Renal cortex interstitium (tissue), 11 donors: ENCODE measurements around the gene PLPP1. TPM values are rescaled to one million over a fixed set of nuclear protein-coding genes. Genes with fewer than 3 reads are reported as not detected.
A peak's percentile ranks its signal among the peaks of the same experiment; 100 is the strongest.

ENCODE experiments used
- DNase-seq, 11 donors: peaks; one replicate each; pipeline ENCODE4 v3.0.0-alpha.2; 2013; ENCODE audit warnings: low read depth in 9 of 11, low spot score in 4 of 11; ENCODE audit errors: extremely low read depth in 1 of 11
- polyA plus RNA-seq, 3 donors: library from polyadenylated mRNA; unstranded; fragments of 120-200 nt; gene quantifications; one replicate each; pipeline ENCODE4 v1.2.1, GENCODE V29; 2013; ENCODE audit not compliant: insufficient read length in 3 of 3

PLPP1 gene
- polyA plus RNA-seq, 3 donors = 79.3 to 96.4 (median 83.1) TPM

GRCh38 chr5:55391707-55392106 is 143.1 kb downstream of the PLPP1 start:
- DNase-seq = no peak

DNA sequence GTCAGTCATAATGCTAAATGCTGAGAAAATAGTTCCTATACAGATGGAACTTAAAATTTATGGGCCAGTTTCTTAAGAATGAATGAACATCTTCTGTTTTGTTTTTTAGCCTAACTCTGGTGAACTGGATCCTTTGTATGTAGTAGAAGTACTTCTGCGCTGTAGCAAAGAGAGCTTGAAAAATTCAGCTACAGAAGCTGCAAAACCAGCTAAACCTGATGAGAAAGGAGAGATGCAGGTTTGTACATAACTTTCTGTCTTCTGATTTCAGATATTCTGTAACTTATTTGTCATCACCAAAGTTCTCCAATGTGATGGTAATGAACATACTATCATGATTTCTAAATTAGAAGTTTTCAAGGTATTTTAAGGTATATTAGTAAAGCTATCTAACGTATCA is 146.9 kb downstream of the PLPP1 start:
- peak in 1 of 11 donors; percentile 11 for DNase-seq

- no peak for DNase-seq
Measured at GRCh38 chr5:55386356-55386755, 148.4 kb downstream of the PLPP1 start.

- no peak for DNase-seq
Measured at GRCh38 chr5:55385846-55386245, 148.9 kb downstream of the PLPP1 start.

GRCh38 chr5:55385227-55385626 is 149.5 kb downstream of the PLPP1 start:
- no peak for DNase-seq

DNA sequence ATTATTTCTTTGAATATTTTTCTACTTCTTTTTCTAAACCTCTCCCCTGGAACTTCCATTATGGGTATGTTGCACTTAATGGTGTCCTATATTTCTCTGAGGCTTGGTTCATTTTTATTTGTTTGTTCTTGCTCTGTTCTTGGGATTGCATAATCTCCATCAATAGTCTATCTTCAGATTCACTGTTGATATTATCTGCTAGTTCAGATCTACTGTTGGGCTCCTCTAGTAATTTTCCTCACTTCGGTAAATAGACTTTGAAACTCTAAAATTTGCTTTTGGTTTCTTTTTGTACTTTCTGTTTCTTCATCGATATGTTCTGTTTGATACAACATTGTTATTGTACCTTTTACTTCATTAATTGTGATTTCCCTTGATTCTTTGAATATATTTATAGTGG is 150.7 kb downstream of the PLPP1 start:
- DNase-seq = no peak

GRCh38 chr5:55383254-55383653 is 151.5 kb downstream of the PLPP1 start:
- no peak for DNase-seq

- DNase-seq = no peak
Measured at GRCh38 chr5:55377810-55378209, 157.0 kb downstream of the PLPP1 start.

Other genes with a start within 250 kb of the PLPP1 start
- 10 to 100 TPM; 39.2 to 45.0 (median 39.3) TPM for gene DHX29, start 227.3 kb downstream of the PLPP1 start, polyA plus RNA-seq
- 10 to 100 TPM; 92.3 to 97.3 (median 97.2) TPM for gene MTREX, start 227.0 kb downstream of the PLPP1 start, polyA plus RNA-seq
- gene SLC38A9, start 177.4 kb upstream of the PLPP1 start, polyA plus RNA-seq = 10 to 100 TPM; 28.3 to 39.2 (median 34.5) TPM
- not detected for gene DDX4, start 203.1 kb upstream of the PLPP1 start, polyA plus RNA-seq